ENCODE data around the gene TP53I13.

DNA sequence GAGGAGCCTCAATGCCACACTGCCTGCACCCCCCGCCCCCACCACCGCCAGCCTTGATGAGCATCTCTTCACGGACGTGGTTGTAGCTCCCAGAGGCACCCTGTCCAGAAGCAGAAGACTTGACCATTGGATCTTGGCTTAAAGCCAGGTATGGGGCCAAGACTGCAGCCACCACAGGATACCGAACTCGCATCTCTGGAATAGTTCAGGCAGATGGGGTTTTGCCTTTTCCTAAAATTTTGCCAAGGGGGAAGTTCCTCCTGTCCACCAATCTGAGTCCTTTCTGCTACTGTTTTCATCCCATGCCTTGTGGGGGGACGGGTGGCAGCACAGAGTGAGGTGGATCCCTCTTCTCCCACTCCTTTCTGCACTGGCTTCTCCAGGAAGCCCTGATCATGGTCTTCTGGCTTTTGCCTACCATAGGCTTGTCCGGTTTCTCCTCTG lies 53.3 kb downstream of the TP53I13 start:
- no peak for TF ChIP-seq CTCF (IDR thresholded peaks at IDR 0.05)
- TF ChIP-seq POLR2A (IDR thresholded peaks at IDR 0.05): no peak

All from Peyer's patch (tissue), 4 donors.